Adrenal gland (tissue), 5 donors: ENCODE data around the gene DMPK.

ENCODE experiments used
- POLR2A ChIP-seq, 2 donors: fragments of 450-650 bp; IDR thresholded peaks; one replicate each; pipeline ENCODE4 v1.6.1; 2017; ENCODE audit warnings: antibody characterized with exemption in 2 of 2, mild to moderate bottlenecking in 2 of 2, moderate library complexity in 1 of 2
- TF ChIP-seq, protein P1 (sequence below), 6 experiments: fragments of 450-650 bp in 4 of 6; fragments of 200-600 bp in 2 of 6; sonication (generic) in 1 of 6; IDR thresholded peaks; 1 replicate in 5 of 6; 2 replicates in 1 of 6; pipeline versions ENCODE4 v1.5.1 to v1.8.0; 2016 to 2021; ENCODE audit warnings: antibody characterized with exemption in 6 of 6, mild to moderate bottlenecking in 2 of 6, moderate library complexity in 1 of 6
- donor health status: DM: no; HTN: no; CAD: no.

DNA sequence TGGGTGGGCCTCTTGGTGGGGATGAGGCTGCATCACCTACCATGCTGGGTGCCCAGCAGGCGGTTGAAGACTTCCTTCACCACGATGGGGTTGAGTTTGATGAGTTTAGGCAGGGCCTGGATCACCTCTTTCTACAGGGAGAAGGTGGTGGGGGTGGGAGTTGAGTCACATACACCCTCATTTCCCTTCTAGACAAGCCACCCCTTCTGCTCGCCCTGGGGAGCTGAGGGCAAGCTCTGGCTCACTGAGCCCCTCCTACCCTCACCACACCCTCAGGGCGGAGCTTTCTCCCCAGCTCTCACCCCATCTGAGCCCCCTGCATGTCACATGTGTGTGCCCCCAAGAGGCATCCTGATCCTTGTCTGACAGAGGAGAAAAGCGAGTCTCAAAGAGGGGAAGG, 40.4 kb upstream of the DMPK start:
- TF ChIP-seq, protein P1, sequence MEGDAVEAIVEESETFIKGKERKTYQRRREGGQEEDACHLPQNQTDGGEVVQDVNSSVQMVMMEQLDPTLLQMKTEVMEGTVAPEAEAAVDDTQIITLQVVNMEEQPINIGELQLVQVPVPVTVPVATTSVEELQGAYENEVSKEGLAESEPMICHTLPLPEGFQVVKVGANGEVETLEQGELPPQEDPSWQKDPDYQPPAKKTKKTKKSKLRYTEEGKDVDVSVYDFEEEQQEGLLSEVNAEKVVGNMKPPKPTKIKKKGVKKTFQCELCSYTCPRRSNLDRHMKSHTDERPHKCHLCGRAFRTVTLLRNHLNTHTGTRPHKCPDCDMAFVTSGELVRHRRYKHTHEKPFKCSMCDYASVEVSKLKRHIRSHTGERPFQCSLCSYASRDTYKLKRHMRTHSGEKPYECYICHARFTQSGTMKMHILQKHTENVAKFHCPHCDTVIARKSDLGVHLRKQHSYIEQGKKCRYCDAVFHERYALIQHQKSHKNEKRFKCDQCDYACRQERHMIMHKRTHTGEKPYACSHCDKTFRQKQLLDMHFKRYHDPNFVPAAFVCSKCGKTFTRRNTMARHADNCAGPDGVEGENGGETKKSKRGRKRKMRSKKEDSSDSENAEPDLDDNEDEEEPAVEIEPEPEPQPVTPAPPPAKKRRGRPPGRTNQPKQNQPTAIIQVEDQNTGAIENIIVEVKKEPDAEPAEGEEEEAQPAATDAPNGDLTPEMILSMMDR (IDR thresholded peaks at IDR 0.05) = no peak
- no peak for TF ChIP-seq POLR2A (IDR thresholded peaks at IDR 0.05)
